CD4-positive, alpha-beta T cell (primary cell): ENCODE results near the gene TNIP2. TPM values are rescaled to one million over a fixed set of nuclear protein-coding genes. Genes with fewer than 3 reads are reported as not detected.

Experiments
- ATAC-seq: fragments of 200-7000 bp; cut with Tn5 transposase; one replicate; pipeline ENCODE4 v1.10.0; 2022; ENCODE audit warnings: mild to moderate bottlenecking; ENCODE audit not compliant: poor library complexity
- CTCF ChIA-PET: fragments of 350-600 bp; sonication (Branson Sonifier 250); formaldehyde crosslinking; loops from one replicate; lab custom pipeline; 2021; ENCODE audit warnings: antibody characterized with exemption, inconsistent platforms; lab: Charles Lee
- POLR2A ChIA-PET: fragments of 350-600 bp; sonication (Branson Sonifier 250); formaldehyde crosslinking; loops from one replicate; lab custom pipeline; 2021; ENCODE audit warnings: antibody characterized with exemption, inconsistent platforms; lab: Charles Lee
- DNase-seq, 14 experiments: peaks; one replicate each; pipeline ENCODE4 v3.0.0-alpha.2; 2013 to 2020; ENCODE audit warnings: mixed read lengths in 2 of 14
- H3K27ac ChIP-seq, 2 donors: one replicate each; pipeline versions ENCODE4 v1.5.1 to v1.7.0; 2013; ENCODE audit warnings: low read length in 2 of 2, low read depth in 1 of 2, mild to moderate bottlenecking in 1 of 2
- H3K27me3 ChIP-seq, 2 experiments: 1 replicate in 1 of 2; 2 replicates in 1 of 2; pipeline versions ENCODE4 v1.6.1 to v1.7.0; 2013; ENCODE audit warnings: low read length in 2 of 2, control low read depth in 1 of 2, mild to moderate bottlenecking in 1 of 2, moderate library complexity in 1 of 2; ENCODE audit not compliant: insufficient read depth in 2 of 2, control insufficient read depth in 1 of 2
- H3K36me3 ChIP-seq: one replicate; pipeline ENCODE4 v1.6.1; 2013; ENCODE audit warnings: low read length, control low read depth; ENCODE audit not compliant: insufficient read depth
- H3K4me1 ChIP-seq: one replicate; pipeline ENCODE4 v1.6.1; 2013; ENCODE audit warnings: low read length, control low read depth; ENCODE audit not compliant: insufficient read depth
- H3K4me3 ChIP-seq: one replicate; pipeline ENCODE4 v1.5.1; 2013; ENCODE audit warnings: mild to moderate bottlenecking, low read length, moderate library complexity
- H3K9me3 ChIP-seq, 2 experiments: 1 replicate in 1 of 2; 2 replicates in 1 of 2; pipeline versions ENCODE4 v1.6.1 to v1.7.0; 2013; ENCODE audit warnings: low read length in 2 of 2, mild to moderate bottlenecking in 2 of 2, control low read depth in 1 of 2, moderate library complexity in 1 of 2; ENCODE audit not compliant: control insufficient read depth in 1 of 2, insufficient read depth in 1 of 2
- H3K27ac Mint-ChIP-seq: one replicate; pipeline ENCODE4 v1.8.0; 2020; ENCODE audit warnings: mixed read lengths
- H3K27me3 Mint-ChIP-seq: one replicate; pipeline ENCODE4 v1.8.0; 2021; ENCODE audit warnings: mixed read lengths
- H3K36me3 Mint-ChIP-seq: one replicate; pipeline ENCODE4 v1.8.0; 2021; ENCODE audit warnings: low read depth, mixed read lengths
- H3K4me1 Mint-ChIP-seq: one replicate; pipeline ENCODE4 v1.8.0; 2021; ENCODE audit warnings: low read depth, mixed read lengths
- H3K4me3 Mint-ChIP-seq: one replicate; pipeline ENCODE4 v1.8.0; 2020; ENCODE audit warnings: mild to moderate bottlenecking, mixed read lengths
- H3K9me3 Mint-ChIP-seq: one replicate; pipeline ENCODE4 v1.8.0; 2020; ENCODE audit warnings: mixed read lengths
- CTCF ChIP-seq: fragments of 200-600 bp; IDR thresholded peaks from one replicate; pipeline ENCODE4 v1.8.0; 2022; ENCODE audit warnings: antibody characterized with exemption, mild to moderate bottlenecking
- intact Hi-C, 2 experiments: fragments of 100-400 bp; cut with DNase I in 1 of 2; cut with micrococcal nuclease in 1 of 2; formaldehyde crosslinking; loops; one replicate each; pipeline versions ENCODE4 v1.15.1 to v1.9.0; 2023 to 2025; cut with DNase I, micrococcal nuclease
- total RNA-seq, 174 experiments: library from RNA in 2 of 174; stranded (reverse) in 2 of 174; gene quantifications; one replicate each; pipeline ENCODE4 v1.2.3 and lab custom pipeline; 2021 to 2026

Gene TNIP2
- total RNA-seq, 2 experiments from 2014 or later: 43.8 to 49.1 TPM

GRCh38 chr4:2700031-2700430 is 56.1 kb downstream of the TNIP2 start:
- no peaks in the 10 kb centered on the region for H3K9me3 ChIP-seq
- POLR2A ChIA-PET: no interaction called here
- no peak for TF ChIP-seq CTCF
- CTCF ChIA-PET: no interaction called here
- H3K27ac Mint-ChIP-seq: no peak overlapping the region
- H3K27ac ChIP-seq: no peak overlapping the region
- H3K36me3 ChIP-seq: peaks cover 85% of the 10 kb centered on the region
- ATAC-seq (no peak), DNase-seq (no peak)
- peaks cover 87% of the 10 kb centered on the region for H3K36me3 Mint-ChIP-seq
- H3K4me1 ChIP-seq: no peaks in the 10 kb centered on the region
- no peak overlapping the region for H3K4me3 Mint-ChIP-seq
- no peaks in the 10 kb centered on the region for H3K4me1 Mint-ChIP-seq
- no peaks in the 10 kb centered on the region for H3K9me3 Mint-ChIP-seq
- no peak overlapping the region for H3K4me3 ChIP-seq
- H3K27me3 Mint-ChIP-seq: no peaks in the 10 kb centered on the region
- intact Hi-C loops: no loop called here
- no peaks in the 10 kb centered on the region for H3K27me3 ChIP-seq

GRCh38 chr4:2699534-2699933 is 56.6 kb downstream of the TNIP2 start:
- CTCF ChIA-PET: no interaction called here
- ATAC-seq: no peak
- Histone ChIP-seq H3K27me3 (no peaks in the 10 kb centered on the region), H3K36me3 (peaks cover 88% of the 10 kb centered on the region), H3K4me1 (no peaks in the 10 kb centered on the region), H3K9me3 (no peaks in the 10 kb centered on the region), H3K27ac (no peak overlapping the region), H3K4me3 (no peak overlapping the region)
- Mint-ChIP-seq H3K27me3 (no peaks in the 10 kb centered on the region), H3K9me3 (no peaks in the 10 kb centered on the region), H3K36me3 (peaks cover 87% of the 10 kb centered on the region), H3K27ac (no peak overlapping the region), H3K4me1 (no peaks in the 10 kb centered on the region), H3K4me3 (no peak overlapping the region)
- intact Hi-C loops: no loop called here
- DNase-seq: no peak
- POLR2A ChIA-PET: no interaction called here
- no peak for TF ChIP-seq CTCF

- H3K4me1 Mint-ChIP-seq: no peaks in the 10 kb centered on the region
- Histone ChIP-seq H3K27me3 (no peaks in the 10 kb centered on the region), H3K4me3 (no peak overlapping the region), H3K4me1 (no peaks in the 10 kb centered on the region), H3K36me3 (peaks cover 90% of the 10 kb centered on the region), H3K9me3 (no peaks in the 10 kb centered on the region), H3K27ac (no peak overlapping the region)
- no peaks in the 10 kb centered on the region for H3K27me3 Mint-ChIP-seq
- no peak for ATAC-seq
- no peak for DNase-seq
- no peak overlapping the region for H3K27ac Mint-ChIP-seq
- ChIA-PET CTCF (no interaction called here), POLR2A (no interaction called here)
- no peak overlapping the region for H3K4me3 Mint-ChIP-seq
- no peak for TF ChIP-seq CTCF
- H3K9me3 Mint-ChIP-seq: no peaks in the 10 kb centered on the region
- intact Hi-C loops: no loop called here
- peaks cover 90% of the 10 kb centered on the region for H3K36me3 Mint-ChIP-seq
Observed at GRCh38 chr4:2698951-2699505, 57.1 kb downstream of the TNIP2 start.
